Hepatocyte (in vitro differentiated cells): ENCODE measurements around the gene ARFGAP2.

Experiments used
- EZH2 ChIP-seq: fragments of 200-600 bp; sonication (generic); IDR thresholded peaks from 2 replicates; pipeline ENCODE4 v1.6.1; 2016; ENCODE audit warnings: antibody characterized with exemption, mild to moderate bottlenecking, borderline replicate concordance
- TF ChIP-seq, protein P1 (sequence below): fragments of 200-600 bp; sonication (generic); IDR thresholded peaks from 2 replicates; pipeline ENCODE4 v1.5.1; 2016; ENCODE audit warnings: antibody characterized with exemption, mild to moderate bottlenecking; ENCODE audit not compliant: poor library complexity

GRCh38 chr11:47177846-47178245 lies 1.2 kb upstream of the ARFGAP2 start:
- TF ChIP-seq, protein P1, sequence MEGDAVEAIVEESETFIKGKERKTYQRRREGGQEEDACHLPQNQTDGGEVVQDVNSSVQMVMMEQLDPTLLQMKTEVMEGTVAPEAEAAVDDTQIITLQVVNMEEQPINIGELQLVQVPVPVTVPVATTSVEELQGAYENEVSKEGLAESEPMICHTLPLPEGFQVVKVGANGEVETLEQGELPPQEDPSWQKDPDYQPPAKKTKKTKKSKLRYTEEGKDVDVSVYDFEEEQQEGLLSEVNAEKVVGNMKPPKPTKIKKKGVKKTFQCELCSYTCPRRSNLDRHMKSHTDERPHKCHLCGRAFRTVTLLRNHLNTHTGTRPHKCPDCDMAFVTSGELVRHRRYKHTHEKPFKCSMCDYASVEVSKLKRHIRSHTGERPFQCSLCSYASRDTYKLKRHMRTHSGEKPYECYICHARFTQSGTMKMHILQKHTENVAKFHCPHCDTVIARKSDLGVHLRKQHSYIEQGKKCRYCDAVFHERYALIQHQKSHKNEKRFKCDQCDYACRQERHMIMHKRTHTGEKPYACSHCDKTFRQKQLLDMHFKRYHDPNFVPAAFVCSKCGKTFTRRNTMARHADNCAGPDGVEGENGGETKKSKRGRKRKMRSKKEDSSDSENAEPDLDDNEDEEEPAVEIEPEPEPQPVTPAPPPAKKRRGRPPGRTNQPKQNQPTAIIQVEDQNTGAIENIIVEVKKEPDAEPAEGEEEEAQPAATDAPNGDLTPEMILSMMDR = no peak
- no peak for TF ChIP-seq EZH2
